B cell (primary cell): ENCODE measurements around the gene THBD. TPM values are rescaled to one million over a fixed set of nuclear protein-coding genes. Genes with fewer than 3 reads are reported as not detected.
"Not testable (repeated sequence)": the region's sequence is repeated elsewhere in the genome, so short reads cannot be mapped to it uniquely, and the experiment has no call there.

Experiments
- ATAC-seq: fragments of 200-7000 bp; cut with Tn5 transposase; one replicate; pipeline ENCODE4 v1.10.0; 2021; ENCODE audit warnings: low read depth, mild to moderate bottlenecking, moderate number of reproducible peaks, moderate library complexity
- CTCF ChIA-PET: fragments of 350-600 bp; sonication (Branson Sonifier 250); formaldehyde crosslinking; loops from one replicate; lab custom pipeline; 2021; ENCODE audit warnings: antibody characterized with exemption, inconsistent platforms; lab: Charles Lee
- POLR2A ChIA-PET: fragments of 350-600 bp; sonication (Branson Sonifier 250); formaldehyde crosslinking; loops from one replicate; lab custom pipeline; 2021; ENCODE audit warnings: antibody characterized with exemption; lab: Charles Lee
- DNase-seq: peaks from one replicate; pipeline ENCODE4 v3.0.0; 2013
- H2AFZ ChIP-seq: 2 replicates; pipeline ENCODE4 v1.6.1; 2012; ENCODE audit warnings: mild to moderate bottlenecking, low read depth, low read length; ENCODE audit not compliant: insufficient read depth, poor library complexity, severe bottlenecking
- H3K27ac ChIP-seq, 2 donors: 1 replicate in 1 of 2; 2 replicates in 1 of 2; pipeline ENCODE4 v1.5.1; 2012 to 2013; ENCODE audit warnings: low read length in 2 of 2, mild to moderate bottlenecking in 2 of 2, moderate library complexity in 1 of 2
- H3K27me3 ChIP-seq, 4 experiments: fragments of 200-600 bp in 1 of 4; sonication (generic) in 1 of 4; replicated peaks in 1 of 4; 1 replicate in 2 of 4; 2 replicates in 2 of 4; pipeline versions ENCODE4 v1.6.1 to v1.7.0; 2013 to 2016; ENCODE audit warnings: low read length in 3 of 4, mild to moderate bottlenecking in 2 of 4, mixed read lengths in 1 of 4, moderate library complexity in 1 of 4; ENCODE audit not compliant: insufficient read depth in 4 of 4, control insufficient read depth in 3 of 4; ENCODE audit errors: control extremely low read depth in 1 of 4
- H3K36me3 ChIP-seq, 2 experiments: replicated peaks in 1 of 2; 1 replicate in 1 of 2; 2 replicates in 1 of 2; pipeline versions ENCODE4 v1.6.1 to v1.7.1; 2013; ENCODE audit warnings: low read length in 1 of 2; ENCODE audit not compliant: insufficient read depth in 2 of 2, control insufficient read depth in 1 of 2; ENCODE audit errors: control extremely low read depth in 1 of 2, extremely low read depth in 1 of 2
- H3K4me1 ChIP-seq, 2 donors: fragments of 200-600 bp in 1 of 2; sonication (generic) in 1 of 2; 1 replicate in 1 of 2; 2 replicates in 1 of 2; pipeline versions ENCODE4 v1.5.1 to v1.6.1; 2013 to 2017; ENCODE audit warnings: low read length in 2 of 2; ENCODE audit not compliant: control insufficient read depth in 2 of 2, insufficient read depth in 2 of 2
- H3K4me2 ChIP-seq: replicated peaks from 2 replicates; pipeline ENCODE3; 2012; ENCODE audit warnings: mild to moderate bottlenecking, low read depth, low read length; ENCODE audit not compliant: poor library complexity, severe bottlenecking
- H3K4me3 ChIP-seq, 5 experiments: fragments of 200-600 bp in 1 of 5; sonication (generic) in 1 of 5; 1 replicate in 3 of 5; 2 replicates in 2 of 5; pipeline versions ENCODE4 v1.5.1 to v1.7.0; 2011 to 2016; ENCODE audit warnings: low read length in 4 of 5, mild to moderate bottlenecking in 4 of 5, low read depth in 2 of 5, control low read depth in 1 of 5, moderate library complexity in 1 of 5; ENCODE audit not compliant: insufficient read depth in 1 of 5; ENCODE audit errors: control extremely low read depth in 1 of 5, extremely low read depth in 1 of 5
- H3K79me2 ChIP-seq: fragments of 200-600 bp; sonication (generic); one replicate; pipeline ENCODE4 v1.6.0; 2016; ENCODE audit warnings: low read length; ENCODE audit not compliant: control insufficient read depth, insufficient read depth
- H3K9ac ChIP-seq: fragments of 200-600 bp; sonication (generic); 2 replicates; pipeline ENCODE4 v1.6.1; 2017; ENCODE audit warnings: mild to moderate bottlenecking, low read length, moderate library complexity
- H3K9me3 ChIP-seq, 3 donors: one replicate each; pipeline versions ENCODE4 v1.6.1 to v1.7.1; 2013; ENCODE audit warnings: low read length in 2 of 3; ENCODE audit not compliant: control insufficient read depth in 2 of 3, insufficient read depth in 1 of 3; ENCODE audit errors: control extremely low read depth in 1 of 3
- H4K20me1 ChIP-seq: 2 replicates; pipeline ENCODE4 v1.6.0; 2012; ENCODE audit warnings: mild to moderate bottlenecking, low read length; ENCODE audit not compliant: insufficient read depth, control insufficient read depth, poor library complexity, severe bottlenecking
- H3K27ac Mint-ChIP-seq: one replicate; pipeline ENCODE4 v1.8.0; 2021; ENCODE audit warnings: mixed read lengths
- H3K27me3 Mint-ChIP-seq: one replicate; pipeline ENCODE4 v1.8.0; 2021; ENCODE audit warnings: mixed read lengths
- H3K4me1 Mint-ChIP-seq: one replicate; pipeline ENCODE4 v1.8.0; 2021; ENCODE audit warnings: mixed read lengths
- H3K4me3 Mint-ChIP-seq: one replicate; pipeline ENCODE4 v1.8.0; 2021; ENCODE audit warnings: mixed read lengths
- H3K9me3 Mint-ChIP-seq: one replicate; pipeline ENCODE4 v1.8.0; 2022; ENCODE audit warnings: mixed read lengths; ENCODE audit not compliant: insufficient read depth
- CTCF ChIP-seq: fragments of 200-600 bp; IDR thresholded peaks from one replicate; pipeline ENCODE4 v1.8.0; 2022; ENCODE audit warnings: antibody characterized with exemption, mild to moderate bottlenecking
- EZH2 ChIP-seq: IDR thresholded peaks from 2 replicates; pipeline ENCODE4 v1.6.1; 2012; ENCODE audit warnings: borderline replicate concordance, low read depth, mild to moderate bottlenecking, moderate library complexity, low read length; ENCODE audit not compliant: insufficient read depth, poor library complexity, severe bottlenecking
- WGBS: methylation state at CpG from one replicate; pipeline ENCODE4 v1.1.5; 2013; ENCODE audit warnings: missing lambda C conversion rate; ENCODE audit not compliant: insufficient coverage; 5-methylcytosine and 5-hydroxymethylcytosine counted together
- intact Hi-C: fragments of 100-400 bp; cut with micrococcal nuclease; formaldehyde crosslinking; loops from one replicate; pipeline ENCODE4 v1.10.0; 2022
- polyA plus RNA-seq: library from polyadenylated mRNA; depleted of rRNA; stranded (reverse); fragments of >200 nt; gene quantifications from 2 replicates; pipeline ENCODE4 v1.2.3, GENCODE V29; 2012
- total RNA-seq, 2 donors: library from RNA; stranded (reverse); fragments of 120-200 nt in 1 of 2; gene quantifications; 1 replicate in 1 of 2; 2 replicates in 1 of 2; pipeline versions ENCODE4 v1.2.3 to v1.2.4, GENCODE V29; 2013 to 2022

Gene THBD
- total and polyA plus RNA-seq, 2 donors (not counting 1 experiment from before 2014, with no cell fraction given): 0.78 TPM; not detected in 1

GRCh38 chr20:23027721-23028120, 21.8 kb downstream of the THBD start:
- Histone ChIP-seq H3K27ac (no peak overlapping the region), H3K9ac (no peak overlapping the region), H2AFZ (no peak overlapping the region), H3K27me3 (no peaks in the 10 kb centered on the region), H3K4me2 (no peak overlapping the region), H3K4me3 (no peak overlapping the region), H4K20me1 (no peaks in the 10 kb centered on the region), H3K4me1 (no peaks in the 10 kb centered on the region), H3K79me2 (no peaks in the 10 kb centered on the region), H3K9me3 (no peaks in the 10 kb centered on the region), H3K36me3 (no peaks in the 10 kb centered on the region)
- ChIA-PET POLR2A (no interaction called here), CTCF (no interaction called here)
- Mint-ChIP-seq H3K9me3 (no peaks in the 10 kb centered on the region), H3K4me3 (no peak overlapping the region), H3K4me1 (no peaks in the 10 kb centered on the region), H3K27me3 (peaks cover 6% of the 10 kb centered on the region), H3K27ac (no peak overlapping the region)
- 0% methylated on average over 1 of the region's 1 CpG for WGBS
- TF ChIP-seq EZH2 (no peak), CTCF (no peak)
- no peak for ATAC-seq
- DNase-seq: no peak
- intact Hi-C loops: no loop called here

GRCh38 chr20:23025503-23025902, 24.0 kb downstream of the THBD start:
- H3K4me1 ChIP-seq, H3K27ac ChIP-seq, H2AFZ ChIP-seq, CTCF ChIA-PET, POLR2A ChIA-PET, H3K27me3 ChIP-seq, H4K20me1 ChIP-seq, H3K9me3 Mint-ChIP-seq, H3K79me2 ChIP-seq, intact Hi-C loops, H3K4me3 Mint-ChIP-seq, H3K4me1 Mint-ChIP-seq, DNase-seq, H3K9me3 ChIP-seq, H3K36me3 ChIP-seq, H3K27ac Mint-ChIP-seq, H3K27me3 Mint-ChIP-seq, H3K4me3 ChIP-seq, H3K4me2 ChIP-seq, H3K9ac ChIP-seq, ATAC-seq: not testable (repeated sequence)
- 85% methylated on average over 12 of the region's 14 CpGs for WGBS
